PC-3 (cell line): ENCODE data around the gene DNM1L.

ENCODE experiments used
- EZH2 ChIP-seq: fragments of 300-600 bp; sonication (generic); IDR thresholded peaks from one replicate; pipeline ENCODE4 v1.6.1; 2017; ENCODE audit warnings: antibody characterized with exemption, mild to moderate bottlenecking, low read length; ENCODE audit not compliant: unreplicated experiment
- TF ChIP-seq, protein P1 (sequence below): fragments of 300-600 bp; sonication (generic); conservative IDR thresholded peaks from 2 replicates; pipeline ENCODE4 v1.5.1; 2017; ENCODE audit warnings: antibody characterized with exemption, low read depth, mild to moderate bottlenecking, low read length

GRCh38 chr12:32708926-32709325 is 29.8 kb downstream of the DNM1L start:
- TF ChIP-seq, protein P1, sequence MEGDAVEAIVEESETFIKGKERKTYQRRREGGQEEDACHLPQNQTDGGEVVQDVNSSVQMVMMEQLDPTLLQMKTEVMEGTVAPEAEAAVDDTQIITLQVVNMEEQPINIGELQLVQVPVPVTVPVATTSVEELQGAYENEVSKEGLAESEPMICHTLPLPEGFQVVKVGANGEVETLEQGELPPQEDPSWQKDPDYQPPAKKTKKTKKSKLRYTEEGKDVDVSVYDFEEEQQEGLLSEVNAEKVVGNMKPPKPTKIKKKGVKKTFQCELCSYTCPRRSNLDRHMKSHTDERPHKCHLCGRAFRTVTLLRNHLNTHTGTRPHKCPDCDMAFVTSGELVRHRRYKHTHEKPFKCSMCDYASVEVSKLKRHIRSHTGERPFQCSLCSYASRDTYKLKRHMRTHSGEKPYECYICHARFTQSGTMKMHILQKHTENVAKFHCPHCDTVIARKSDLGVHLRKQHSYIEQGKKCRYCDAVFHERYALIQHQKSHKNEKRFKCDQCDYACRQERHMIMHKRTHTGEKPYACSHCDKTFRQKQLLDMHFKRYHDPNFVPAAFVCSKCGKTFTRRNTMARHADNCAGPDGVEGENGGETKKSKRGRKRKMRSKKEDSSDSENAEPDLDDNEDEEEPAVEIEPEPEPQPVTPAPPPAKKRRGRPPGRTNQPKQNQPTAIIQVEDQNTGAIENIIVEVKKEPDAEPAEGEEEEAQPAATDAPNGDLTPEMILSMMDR = no peak
- no peak for TF ChIP-seq EZH2
